KMS-11 (cell line): ENCODE measurements around the gene TWIST2.

Source experiments
- H2AFZ ChIP-seq: fragments of 200-600 bp; sonication (generic); 2 replicates; pipeline ENCODE4 v1.6.1; 2016; ENCODE audit warnings: antibody characterized with exemption, mixed run types, low read depth
- H3K27ac ChIP-seq: fragments of 200-600 bp; sonication (generic); 2 replicates; pipeline ENCODE4 v1.6.1; 2016; ENCODE audit warnings: mild to moderate bottlenecking, mixed run types
- H3K27me3 ChIP-seq: fragments of 200-600 bp; sonication (generic); 2 replicates; pipeline ENCODE4 v1.6.1; 2017; ENCODE audit warnings: mild to moderate bottlenecking, low read depth, mixed run types, moderate library complexity; ENCODE audit not compliant: insufficient read depth
- H3K36me3 ChIP-seq: fragments of 200-600 bp; sonication (generic); 2 replicates; pipeline ENCODE4 v1.6.1; 2017; ENCODE audit warnings: mild to moderate bottlenecking, mixed run types; ENCODE audit not compliant: insufficient read depth
- H3K4me1 ChIP-seq: fragments of 200-600 bp; sonication (generic); 2 replicates; pipeline ENCODE4 v1.6.1; 2016; ENCODE audit warnings: mild to moderate bottlenecking, low read depth, mixed run types; ENCODE audit not compliant: poor library complexity, severe bottlenecking
- H3K4me2 ChIP-seq: fragments of 200-600 bp; sonication (generic); 2 replicates; pipeline ENCODE4 v1.7.0; 2016; ENCODE audit warnings: mild to moderate bottlenecking, mixed run types
- H3K4me3 ChIP-seq: fragments of 200-600 bp; sonication (generic); IDR thresholded peaks from 2 replicates; pipeline ENCODE4 v1.6.1; 2017; ENCODE audit warnings: low read depth, low read length, mixed read lengths; ENCODE audit not compliant: insufficient read depth
- H3K79me2 ChIP-seq: fragments of 200-600 bp; sonication (generic); 2 replicates; pipeline ENCODE4 v1.6.1; 2016; ENCODE audit warnings: low read depth, mixed run types; ENCODE audit not compliant: insufficient read depth
- H3K9ac ChIP-seq: fragments of 200-600 bp; sonication (generic); 2 replicates; pipeline ENCODE4 v1.6.1; 2016; ENCODE audit warnings: mild to moderate bottlenecking, mixed run types
- H4K20me1 ChIP-seq: fragments of 200-600 bp; sonication (generic); 2 replicates; pipeline ENCODE4 v1.6.1; 2016; ENCODE audit warnings: mild to moderate bottlenecking, mixed run types; ENCODE audit not compliant: insufficient read depth
- CTCF ChIP-seq: fragments of 200-600 bp; sonication (generic); conservative IDR thresholded peaks from 2 replicates; pipeline ENCODE4 v1.6.1; 2017; ENCODE audit warnings: low read depth, mild to moderate bottlenecking, antibody characterized with exemption, low read length, moderate library complexity, mixed read lengths

The TWIST2 gene

DNA sequence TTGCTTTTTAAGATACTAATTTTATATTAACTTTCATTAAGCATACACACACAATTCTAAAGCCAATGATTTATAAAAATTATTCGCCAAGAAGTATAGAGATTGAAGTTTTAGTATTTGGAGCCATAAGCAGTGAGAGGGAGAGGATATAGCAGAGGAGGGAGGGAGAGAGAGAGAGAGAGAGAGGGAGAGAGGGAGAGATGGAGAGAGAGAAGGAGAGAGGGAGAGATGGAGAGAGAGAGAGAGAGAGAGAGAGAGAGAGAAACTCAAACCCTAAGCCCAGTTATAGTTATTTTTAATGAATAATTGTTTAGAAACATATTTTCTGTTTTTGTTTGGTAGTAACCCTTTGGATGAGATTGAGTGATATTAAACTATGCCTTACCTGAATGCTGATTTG, 5.3 kb downstream of the TWIST2 start:
- H3K4me2 ChIP-seq = no peak overlapping the region
- no peaks in the 10 kb centered on the region for H4K20me1 ChIP-seq
- no peak overlapping the region for H2AFZ ChIP-seq
- no peaks in the 10 kb centered on the region for H3K36me3 ChIP-seq
- H3K27ac ChIP-seq = no peak overlapping the region
- no peaks in the 10 kb centered on the region for H3K79me2 ChIP-seq
- H3K27me3 ChIP-seq = peaks cover 13% of the 10 kb centered on the region; the same call in 1 of the 2 replicates
- H3K4me3 ChIP-seq = no peak overlapping the region
- H3K4me1 ChIP-seq = no peaks in the 10 kb centered on the region
- no peak for TF ChIP-seq CTCF
- no peak overlapping the region for H3K9ac ChIP-seq

DNA sequence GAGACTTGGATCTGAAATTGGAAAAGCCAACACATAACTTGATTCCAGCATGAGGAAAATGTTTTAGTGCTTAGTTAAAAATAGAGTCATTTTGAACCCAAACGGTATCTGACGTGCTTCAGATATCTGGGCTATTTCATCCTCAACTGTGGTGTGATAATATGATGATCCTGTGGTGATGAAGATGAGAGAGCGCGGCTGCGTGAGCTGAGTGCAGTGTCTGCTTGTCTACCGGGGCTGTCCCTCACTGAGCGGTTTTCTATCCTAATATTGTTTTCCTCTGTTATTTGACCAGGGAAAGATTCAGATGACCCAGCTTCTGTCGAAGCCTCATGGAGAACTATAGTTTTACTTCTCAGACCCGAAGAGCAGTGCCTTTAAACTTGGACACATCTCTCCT, 5.8 kb downstream of the TWIST2 start:
- Histone ChIP-seq H3K4me3 (no peak overlapping the region), H2AFZ (no peak overlapping the region), H4K20me1 (no peaks in the 10 kb centered on the region), H3K27me3 (peaks cover 16% of the 10 kb centered on the region; the same call in 1 of the 2 replicates), H3K4me2 (no peak overlapping the region), H3K4me1 (no peaks in the 10 kb centered on the region), H3K27ac (no peak overlapping the region), H3K36me3 (no peaks in the 10 kb centered on the region), H3K79me2 (no peaks in the 10 kb centered on the region), H3K9ac (no peak overlapping the region)
- TF ChIP-seq CTCF = no peak

- no peak overlapping the region for H2AFZ ChIP-seq
- no peaks in the 10 kb centered on the region for H3K4me1 ChIP-seq
- TF ChIP-seq CTCF = no peak
- peaks cover 21% of the 10 kb centered on the region; the same call in 1 of the 2 replicates for H3K27me3 ChIP-seq
- H3K4me3 ChIP-seq = no peak overlapping the region
- H3K9ac ChIP-seq = no peak overlapping the region
- no peaks in the 10 kb centered on the region for H4K20me1 ChIP-seq
- no peak overlapping the region for H3K27ac ChIP-seq
- no peak overlapping the region for H3K4me2 ChIP-seq
- H3K79me2 ChIP-seq = no peaks in the 10 kb centered on the region
- no peaks in the 10 kb centered on the region for H3K36me3 ChIP-seq
These were observed 6.4 kb downstream of the TWIST2 start for GRCh38 chr2:238854246-238854645.

DNA sequence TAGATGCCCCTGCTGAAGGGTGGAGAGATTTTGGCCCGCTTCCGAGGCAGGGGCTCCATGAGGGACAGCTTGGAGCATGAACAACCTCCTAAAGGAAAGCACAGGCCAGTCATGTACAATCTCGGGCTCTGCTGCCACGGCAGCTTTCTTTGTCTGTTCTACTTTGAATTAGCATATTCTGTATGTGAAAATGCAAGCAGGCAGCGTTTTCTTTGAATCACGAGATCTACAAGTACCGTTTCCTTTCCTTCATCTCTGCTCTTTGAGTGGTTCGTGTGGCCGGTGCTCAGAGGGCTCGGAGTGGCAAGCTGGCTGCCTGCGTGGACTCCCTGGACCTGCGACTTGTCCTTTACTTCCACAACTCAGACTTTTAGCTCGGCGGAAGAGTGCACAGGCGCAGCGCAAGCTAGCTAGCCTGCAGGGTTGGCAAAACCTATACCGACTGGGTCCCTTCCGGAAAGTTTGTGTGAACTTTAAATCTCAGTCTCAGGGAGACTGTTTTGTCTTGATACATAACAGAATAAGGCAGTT, 6.9 kb downstream of the TWIST2 start:
- H3K79me2 ChIP-seq = no peaks in the 10 kb centered on the region
- H2AFZ ChIP-seq = no peak overlapping the region
- H3K27me3 ChIP-seq = peaks cover 24% of the 10 kb centered on the region; the same call in 1 of the 2 replicates
- no peaks in the 10 kb centered on the region for H3K36me3 ChIP-seq
- no peaks in the 10 kb centered on the region for H4K20me1 ChIP-seq
- TF ChIP-seq CTCF = no peak
- no peak overlapping the region for H3K4me3 ChIP-seq
- no peak overlapping the region for H3K9ac ChIP-seq
- no peaks in the 10 kb centered on the region for H3K4me1 ChIP-seq
- H3K4me2 ChIP-seq = no peak overlapping the region
- no peak overlapping the region for H3K27ac ChIP-seq
